Measurements from ENCODE around the gene OR14J1.
"Not testable (repeated sequence)": the region's sequence is repeated elsewhere in the genome, so short reads cannot be mapped to it uniquely, and the experiment has no call there.

OR14J1 gene

GRCh38 chr6:29301316-29301715 lies at the start of gene OR14J1:
Gene OR14J1 (plus strand): TSS chr6:29301701. CDS start chr6:29306690, 4,989 bp downstream.
- DNase-seq = no peak

- DNase-seq = no peak
These were observed 49.8 kb upstream of the OR14J1 start for GRCh38 chr6:29251736-29252135.

GRCh38 chr6:29255530-29255929 lies 46.0 kb upstream of the OR14J1 start:
- no peak for DNase-seq

GRCh38 chr6:29259721-29260120 lies 41.8 kb upstream of the OR14J1 start:
- no peak for DNase-seq

GRCh38 chr6:29263001-29263400 lies 38.5 kb upstream of the OR14J1 start:
- no peak for DNase-seq

GRCh38 chr6:29294499-29294914 lies 7.0 kb upstream of the OR14J1 start:
- no peak for DNase-seq

- no peak for DNase-seq
These were observed 6.3 kb upstream of the OR14J1 start for GRCh38 chr6:29295181-29295585.

- no peak for DNase-seq
These were observed 5.9 kb upstream of the OR14J1 start for GRCh38 chr6:29295623-29296022.

GRCh38 chr6:29319931-29320330 lies 18.4 kb downstream of the OR14J1 start:
- no peak for DNase-seq

GRCh38 chr6:29323332-29323731 lies 21.8 kb downstream of the OR14J1 start:
- not testable (repeated sequence) for DNase-seq

GRCh38 chr6:29325777-29326176 lies 24.3 kb downstream of the OR14J1 start:
- DNase-seq = no peak

- DNase-seq = no peak
These were observed 31.2 kb downstream of the OR14J1 start for GRCh38 chr6:29332676-29333075.

GRCh38 chr6:29336269-29336668 lies 34.8 kb downstream of the OR14J1 start:
- DNase-seq = no peak

GRCh38 chr6:29345380-29345779 lies 43.9 kb downstream of the OR14J1 start:
- DNase-seq = no peak

GRCh38 chr6:29349348-29349747 lies 47.8 kb downstream of the OR14J1 start:
- DNase-seq = not testable (repeated sequence)

- DNase-seq = no peak
These were observed 53.5 kb downstream of the OR14J1 start for GRCh38 chr6:29354980-29355379.

GRCh38 chr6:29355603-29356002 lies 54.1 kb downstream of the OR14J1 start:
- DNase-seq = no peak

Data from CD4-positive, alpha-beta T cell treated with Interferon alpha-2 for 1 hour (primary cell).